Umbilical cord (tissue), 2 donors: ENCODE data around the gene SNAP47. TPM values are rescaled to one million over a fixed set of nuclear protein-coding genes. Genes with fewer than 3 reads are reported as not detected.

ENCODE experiments used
- DNase-seq: peaks from one replicate; pipeline ENCODE4 v3.0.0-alpha.2; 2015; ENCODE audit warnings: low spot score
- total RNA-seq: library from RNA; depleted of rRNA; stranded (reverse); fragments of >200 nt; gene quantifications from one replicate; pipeline ENCODE4 v1.2.3, GENCODE V29; 2014; ENCODE audit warnings: low replicate concordance; ENCODE audit not compliant: insufficient read depth

The SNAP47 gene
- total RNA-seq, 1 donor from 2014 or later = 76.1 TPM

DNA sequence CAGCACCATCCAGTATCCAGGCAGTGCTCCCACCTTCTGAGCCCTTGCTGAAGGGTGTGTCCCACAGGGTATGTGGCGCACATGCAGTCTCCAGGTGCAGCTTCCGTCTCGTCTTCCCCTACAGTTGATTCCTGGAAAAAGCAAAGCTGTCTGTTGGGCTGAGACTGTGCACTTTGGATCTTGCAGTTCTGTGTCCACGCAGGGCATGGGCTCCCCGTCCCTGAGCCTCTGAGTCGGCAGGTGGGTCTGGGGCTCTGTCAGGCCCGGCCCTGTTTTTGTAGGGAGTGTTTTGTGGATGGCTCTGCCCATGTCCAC lies 32.8 kb downstream of the SNAP47 start:
- DNase-seq = no peak

DNA sequence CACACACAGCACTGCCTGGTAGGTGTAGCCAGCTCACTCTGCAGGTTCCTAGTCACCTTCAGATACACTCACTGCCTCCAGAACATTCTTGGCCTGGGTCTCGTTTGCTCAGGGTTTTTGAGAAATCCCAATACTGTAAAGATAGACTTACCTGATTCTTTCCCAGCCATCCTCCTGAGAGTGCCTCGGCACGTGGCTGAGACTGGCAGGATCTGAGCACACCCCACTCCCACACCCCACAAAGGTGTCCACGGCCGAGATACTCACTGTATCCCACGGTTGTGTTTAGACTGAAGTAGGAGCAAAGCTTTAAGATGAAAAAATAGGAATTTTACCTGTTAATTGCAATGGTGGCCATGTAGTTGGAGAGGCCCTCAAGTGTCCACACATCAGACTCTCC lies 33.4 kb downstream of the SNAP47 start:
- DNase-seq = no peak

GRCh38 chr1:227769047-227769935 lies 34.1 kb downstream of the SNAP47 start:
- no peak for DNase-seq

GRCh38 chr1:227769936-227770494 lies 34.8 kb downstream of the SNAP47 start:
- no peak for DNase-seq

GRCh38 chr1:227770812-227771211 lies 35.6 kb downstream of the SNAP47 start:
- no peak for DNase-seq

- DNase-seq = no peak
Measured at GRCh38 chr1:227771326-227771725, 36.1 kb downstream of the SNAP47 start.

DNA sequence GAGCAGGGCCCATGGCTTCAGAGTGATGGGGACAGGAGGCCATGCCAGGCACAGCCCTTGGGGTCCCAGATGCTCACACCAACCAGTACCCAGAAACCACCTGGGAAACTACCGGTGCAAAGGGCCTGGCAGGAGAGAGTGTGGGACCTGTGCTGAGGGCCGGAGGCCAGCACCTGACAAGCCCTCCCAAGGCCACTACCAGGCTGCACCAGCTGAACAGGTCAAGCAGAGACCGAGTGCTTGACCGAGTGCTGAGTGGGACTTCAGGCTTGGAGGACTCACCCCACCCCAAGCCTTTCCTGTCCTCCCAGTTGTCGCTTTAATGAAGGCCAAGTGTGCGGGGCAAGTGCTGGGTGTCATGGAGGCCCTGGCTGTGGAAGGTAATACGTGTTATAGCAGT lies 36.5 kb downstream of the SNAP47 start:
- DNase-seq = no peak

GRCh38 chr1:227773558-227773957 lies 38.3 kb downstream of the SNAP47 start:
- DNase-seq = no peak

- no peak for DNase-seq
Measured at GRCh38 chr1:227774051-227774731, 39.0 kb downstream of the SNAP47 start.

DNA sequence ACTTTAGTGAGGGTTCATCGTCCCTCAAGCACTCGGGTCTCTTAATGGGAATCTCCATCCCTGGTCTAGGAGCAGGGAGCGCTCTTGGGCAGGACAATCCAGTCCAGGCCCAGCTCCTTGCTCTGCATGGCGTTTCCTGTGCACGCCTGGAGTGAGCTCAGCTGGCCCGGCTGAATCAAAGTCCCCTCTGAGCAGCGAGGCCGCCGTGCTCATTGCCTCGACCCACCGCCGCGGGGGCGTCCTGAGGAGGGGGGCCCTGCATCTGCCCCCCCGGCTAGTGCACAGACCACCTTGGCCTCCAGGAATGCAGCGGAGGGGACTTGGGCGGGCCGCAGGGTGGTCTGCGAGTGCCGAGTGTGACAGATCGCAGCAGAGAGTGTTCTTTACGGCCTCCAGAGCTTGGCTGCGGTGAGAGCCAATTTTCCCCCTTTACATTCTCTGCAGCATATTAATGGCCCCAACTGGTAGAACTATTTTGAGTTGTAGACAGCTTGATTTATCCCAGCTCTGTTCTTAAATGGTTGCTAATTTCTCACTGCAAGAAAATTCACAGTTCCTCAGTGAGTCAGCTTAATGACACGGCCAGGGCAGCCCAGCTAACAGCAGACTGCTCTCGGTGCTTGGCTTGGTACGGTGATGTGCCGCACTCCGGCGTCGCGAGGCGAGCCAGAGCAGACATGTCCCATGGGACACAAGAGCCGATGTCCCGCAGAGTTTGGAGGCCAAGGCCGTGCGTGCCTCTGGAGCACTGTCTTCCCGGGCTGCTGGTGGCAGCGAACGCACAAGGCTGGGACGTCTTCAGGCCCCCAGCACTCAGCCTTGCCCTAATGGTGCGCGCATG lies 39.8 kb downstream of the SNAP47 start:
- DNase-seq = no peak

- no peak for DNase-seq
Measured at GRCh38 chr1:227775841-227776240, 40.6 kb downstream of the SNAP47 start.

GRCh38 chr1:227776331-227776771 lies 41.1 kb downstream of the SNAP47 start:
- no peak for DNase-seq

DNA sequence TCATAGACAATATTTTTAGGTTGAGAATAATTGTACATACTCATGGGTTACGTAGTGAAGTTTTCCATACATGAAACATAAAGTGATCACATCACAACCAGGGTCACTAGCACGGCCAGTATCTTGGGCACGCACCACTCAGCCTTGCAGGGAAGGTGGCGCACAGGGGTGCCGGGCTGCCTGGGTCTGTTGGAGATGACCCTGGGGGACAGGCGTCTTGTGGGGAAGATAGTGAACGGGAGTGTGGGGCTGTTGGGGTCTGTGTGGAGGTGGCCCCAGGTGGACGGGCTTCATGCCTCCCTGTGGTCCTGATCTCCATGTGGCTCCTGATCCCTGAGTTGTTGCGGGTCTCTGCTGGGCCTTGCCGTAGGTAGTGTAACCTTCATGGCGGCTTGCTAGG lies 41.9 kb downstream of the SNAP47 start:
- no peak for DNase-seq

DNA sequence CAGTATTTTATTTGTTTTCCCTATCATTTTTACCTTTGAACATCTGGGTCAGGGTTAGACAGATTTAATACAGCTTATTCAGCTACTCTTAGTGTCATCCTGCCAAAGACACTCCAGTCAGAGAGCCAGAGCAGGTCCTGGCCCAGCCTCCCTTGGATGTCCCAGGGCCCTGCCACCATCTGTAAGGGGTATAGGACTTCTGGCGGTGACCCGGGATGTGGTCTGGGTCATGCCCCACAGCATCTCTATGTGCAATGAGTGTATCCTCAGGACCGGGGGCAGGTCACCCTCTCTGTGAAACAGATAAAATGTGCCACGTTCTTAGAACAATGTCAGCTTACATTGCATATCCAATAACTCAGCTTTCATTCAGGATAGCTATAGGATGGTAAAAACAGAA lies 42.4 kb downstream of the SNAP47 start:
- DNase-seq = no peak

DNA sequence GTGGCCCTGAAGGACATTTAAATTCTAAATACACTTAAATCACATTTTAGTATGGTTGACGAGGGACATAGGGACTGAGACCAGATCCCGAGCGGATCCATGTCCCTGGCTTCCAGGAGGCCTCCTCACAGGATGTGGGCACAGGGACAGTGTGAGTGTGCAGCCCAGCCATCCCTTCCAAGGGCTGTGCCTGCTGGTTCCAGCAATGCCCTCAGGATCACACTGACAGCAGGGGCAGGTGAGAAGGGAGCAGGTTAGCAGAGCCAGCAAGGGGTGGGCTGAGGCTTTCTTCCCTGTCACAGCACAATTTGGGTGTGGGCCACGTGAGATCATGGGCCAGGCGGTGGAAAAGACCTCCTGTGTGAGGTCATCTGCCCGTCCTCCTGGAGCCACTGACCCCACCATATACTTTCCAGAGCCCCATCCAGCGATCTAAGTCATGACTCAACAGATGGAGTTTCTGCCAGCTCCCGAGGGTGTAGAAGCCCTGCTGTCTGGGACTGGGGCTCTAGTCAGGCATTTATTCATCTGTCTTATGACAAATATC lies 43.2 kb downstream of the SNAP47 start:
- peak; percentile 57 for DNase-seq

DNA sequence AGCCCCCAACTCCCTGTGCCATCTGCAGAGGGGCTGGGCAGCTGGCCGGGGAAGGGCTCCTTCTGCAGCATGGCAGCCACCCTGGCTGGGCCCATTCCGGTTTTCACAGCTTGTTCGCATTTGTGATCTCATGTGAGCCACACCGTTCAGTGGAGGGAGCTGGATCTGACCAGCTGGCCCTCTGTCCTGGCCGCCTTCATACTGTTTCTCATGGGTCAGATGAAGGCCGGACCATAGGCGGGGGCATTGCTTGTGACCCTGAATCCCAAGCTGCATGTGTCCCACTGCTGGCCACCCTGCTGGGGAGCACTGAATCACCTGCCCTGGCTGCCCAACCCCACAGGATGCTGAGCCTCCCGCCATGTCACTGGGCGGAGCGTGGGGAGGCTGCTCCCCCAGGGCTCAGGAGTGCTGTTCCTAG lies 43.8 kb downstream of the SNAP47 start:
- DNase-seq = no peak

- DNase-seq = no peak
Measured at GRCh38 chr1:227779685-227780084, 44.5 kb downstream of the SNAP47 start.

GRCh38 chr1:227780101-227781044 lies 45.1 kb downstream of the SNAP47 start:
- DNase-seq = no peak

- DNase-seq = no peak
Measured at GRCh38 chr1:227781314-227781930, 46.2 kb downstream of the SNAP47 start.

DNA sequence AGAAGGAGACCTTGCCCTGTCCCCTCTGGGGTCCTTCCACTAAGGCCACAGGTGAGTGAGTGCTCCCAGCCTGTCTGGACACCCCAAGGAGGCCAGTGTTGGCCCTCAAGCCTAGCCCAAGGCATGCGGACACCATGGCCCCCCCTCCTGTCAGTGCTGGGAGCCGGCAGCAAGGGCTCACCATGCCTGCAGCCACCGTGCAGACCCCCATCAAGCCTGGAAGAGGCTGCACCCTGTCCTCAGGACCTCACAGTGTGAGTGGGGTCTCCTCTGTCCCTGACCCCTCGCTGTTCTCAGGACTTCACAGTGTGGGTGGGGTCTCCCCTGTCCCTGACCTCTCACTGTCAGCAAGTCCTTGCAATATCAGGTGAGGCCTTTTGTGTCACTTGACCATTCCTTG lies 47.0 kb downstream of the SNAP47 start:
- DNase-seq = no peak
